Suprapubic skin (tissue), 4 donors: ENCODE results near the gene STX2.

Experiments
- CTCF ChIP-seq, 2 donors: fragments of 200-600 bp in 1 of 2; fragments of 450-650 bp in 1 of 2; sonication (generic) in 1 of 2; IDR thresholded peaks; one replicate each; pipeline ENCODE4 v1.5.1; 2016 to 2019; ENCODE audit warnings: antibody characterized with exemption in 2 of 2, mild to moderate bottlenecking in 1 of 2, moderate library complexity in 1 of 2
- EP300 ChIP-seq: sonication (generic); formaldehyde crosslinking; IDR thresholded peaks from one replicate; pipeline ENCODE4 v1.6.1; 2017; ENCODE audit warnings: antibody characterized with exemption
- POLR2A ChIP-seq, 2 donors: fragments of 450-650 bp; IDR thresholded peaks; one replicate each; pipeline ENCODE4 v1.6.1; 2017; ENCODE audit warnings: antibody characterized with exemption in 2 of 2, mild to moderate bottlenecking in 2 of 2, moderate library complexity in 2 of 2
- POLR2AphosphoS5 ChIP-seq, 3 donors: sonication (generic); formaldehyde crosslinking; IDR thresholded peaks; one replicate each; pipeline ENCODE4 v1.6.1; 2017; ENCODE audit warnings: antibody characterized with exemption in 3 of 3

- TF ChIP-seq CTCF (IDR thresholded peaks at IDR 0.05), result no peak
- no peak for TF ChIP-seq POLR2A (IDR thresholded peaks at IDR 0.05)
- no peak for TF ChIP-seq POLR2AphosphoS5 (IDR thresholded peaks at IDR 0.05)
- TF ChIP-seq EP300, result no peak
These were observed 60.3 kb downstream of the STX2 start for GRCh38 chr12:130778776-130779175.
